HG03575 (cell line): ENCODE data around the gene CUL3.
"Not testable (repeated sequence)": the region's sequence is repeated elsewhere in the genome, so short reads cannot be mapped to it uniquely, and the experiment has no call there.

Experiments
- ATAC-seq: cut with Tn5 transposase; IDR thresholded peaks from one replicate; pipeline ENCODE4 v1.9.1; 2021; ENCODE audit not compliant: unreplicated experiment, insufficient number of reproducible peaks, low FRiP score; ENCODE audit errors: extremely low read depth

CUL3 gene

DNA sequence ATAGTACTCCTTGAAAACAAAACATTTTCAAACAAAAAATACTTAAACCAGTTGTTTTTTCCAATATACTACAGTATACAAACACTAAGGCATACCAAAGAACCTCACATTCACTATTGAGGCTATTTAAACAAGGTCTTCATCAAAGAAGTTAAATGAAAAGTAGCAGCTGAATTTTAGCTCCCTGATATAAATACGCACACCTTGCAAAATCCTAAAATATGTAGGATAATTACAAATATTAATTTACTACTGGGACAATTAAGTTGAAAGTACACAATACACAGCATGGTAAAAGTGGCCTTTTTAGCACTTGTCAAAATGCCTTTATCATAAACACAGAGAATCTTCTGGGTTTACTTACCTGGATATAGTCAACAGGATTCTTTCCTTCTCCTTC is 78.7 kb downstream of the CUL3 start:
- no peak for ATAC-seq

DNA sequence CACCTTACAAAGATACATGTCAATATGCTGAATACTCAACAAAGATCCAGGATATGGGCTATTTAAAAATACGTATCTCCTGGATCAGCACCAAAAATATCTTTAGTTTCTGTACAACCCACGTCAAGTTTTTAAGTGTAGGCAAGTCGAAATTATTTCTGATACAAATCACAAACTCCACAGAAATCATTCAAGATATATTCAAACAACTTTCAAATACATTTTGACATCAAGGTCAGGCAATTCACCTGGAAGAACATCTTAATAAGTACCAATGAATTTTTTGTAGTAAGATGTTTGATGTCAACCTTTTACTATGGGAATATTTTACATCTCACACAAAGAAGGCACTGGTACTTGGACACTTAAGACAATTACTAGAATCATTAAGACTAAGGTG is 86.2 kb downstream of the CUL3 start:
- no peak for ATAC-seq

DNA sequence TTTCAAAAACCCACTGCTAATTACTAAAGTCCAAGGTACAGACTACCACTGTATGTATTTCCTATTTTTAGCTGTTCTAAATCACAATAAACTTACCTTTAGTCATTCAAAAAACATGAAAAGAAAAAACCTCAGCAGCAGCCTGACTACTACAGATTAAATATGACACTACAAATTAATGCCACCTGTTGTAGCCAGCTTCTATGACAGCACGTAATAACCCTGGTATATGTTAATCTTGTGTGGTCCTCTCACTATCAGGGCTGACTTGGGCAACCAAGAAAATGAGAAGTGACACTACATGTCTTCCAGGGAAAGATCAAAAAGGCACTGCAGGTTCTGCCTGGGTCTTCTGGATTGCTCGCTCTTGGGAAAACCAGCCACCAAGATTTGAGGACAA is 92.6 kb downstream of the CUL3 start:
- no peak for ATAC-seq

DNA sequence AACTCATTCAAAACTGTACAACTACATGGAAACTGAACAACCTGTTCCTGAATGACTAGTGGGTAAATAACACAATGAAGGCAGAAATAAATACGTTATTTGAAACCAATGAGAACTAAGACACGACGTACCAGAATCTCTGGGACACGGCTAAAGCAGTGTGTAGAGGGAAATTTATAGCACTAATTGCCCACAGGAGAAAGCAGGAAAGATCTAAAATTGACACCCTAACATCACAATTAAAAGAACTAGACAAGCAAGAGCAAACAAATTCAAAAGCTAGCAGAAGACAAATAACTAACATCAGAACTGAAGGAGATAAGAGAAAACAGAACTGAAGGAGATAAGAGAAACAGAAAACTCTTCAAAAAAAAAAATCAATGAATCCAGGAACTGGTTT is 97.2 kb downstream of the CUL3 start:
- not testable (repeated sequence) for ATAC-seq

DNA sequence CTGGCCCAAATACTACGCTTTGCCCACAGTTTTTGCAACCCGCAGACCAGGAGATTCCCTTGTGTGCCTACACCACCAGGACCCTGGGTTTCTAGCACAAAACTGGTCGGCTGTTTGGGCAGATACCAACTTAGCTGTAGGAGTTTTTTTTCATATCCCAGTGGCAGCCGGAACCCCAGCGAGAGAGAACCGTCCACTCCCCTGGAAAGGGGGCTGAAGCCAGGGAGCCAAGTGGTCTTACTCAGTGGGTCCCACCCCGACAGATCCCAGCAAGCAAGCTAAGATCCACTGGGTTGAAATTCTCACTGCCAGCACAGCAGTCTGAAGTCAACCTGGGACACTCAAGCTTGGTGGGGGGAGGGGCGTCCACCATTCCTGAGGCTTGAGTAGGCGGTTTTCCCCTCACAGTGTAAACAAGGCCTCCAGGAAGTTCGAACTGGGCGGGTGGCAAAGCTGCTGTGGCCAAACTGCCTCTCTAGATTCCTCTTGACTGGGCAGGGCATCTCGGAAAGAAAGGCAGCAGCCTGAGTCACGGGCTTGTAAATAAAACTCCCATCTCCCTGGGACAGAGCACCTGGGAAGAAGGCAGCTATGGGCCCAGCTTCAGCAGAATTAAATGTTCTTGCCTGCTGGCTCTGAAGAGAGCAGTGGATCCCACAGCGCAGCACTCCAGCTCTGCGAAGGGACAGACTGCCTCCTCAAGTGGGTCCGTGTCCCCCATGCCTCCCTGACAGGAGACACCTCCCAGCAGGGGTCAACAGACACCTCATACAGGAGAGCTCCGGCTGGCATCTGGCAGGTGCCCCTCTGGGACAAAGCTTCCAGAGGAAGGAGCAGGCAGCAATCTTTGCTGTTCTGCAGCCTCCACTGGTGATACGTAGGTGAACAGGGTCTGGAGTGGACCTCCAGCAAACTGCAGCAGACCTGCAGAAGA is 99.8 kb downstream of the CUL3 start:
- not testable (repeated sequence) for ATAC-seq

DNA sequence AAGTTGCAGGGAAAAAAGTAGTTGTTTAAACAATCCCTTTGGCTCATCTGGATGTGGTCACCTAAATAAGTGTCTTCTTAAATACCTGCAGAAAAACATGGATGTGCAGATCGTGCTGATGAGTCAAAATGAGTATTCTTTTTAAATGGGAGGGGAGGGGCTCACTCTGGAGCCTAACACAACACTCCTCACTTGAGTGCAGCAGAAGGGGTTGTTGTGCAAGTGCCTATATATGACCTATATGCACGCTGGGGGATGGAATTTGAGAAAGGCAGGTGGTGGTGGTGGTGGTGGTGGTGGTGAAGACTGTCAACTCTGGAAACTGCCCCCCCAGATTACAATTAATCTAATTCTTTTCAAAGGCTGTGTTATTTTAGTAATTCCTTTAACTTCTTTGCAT is 105.3 kb downstream of the CUL3 start:
- no peak for ATAC-seq

DNA sequence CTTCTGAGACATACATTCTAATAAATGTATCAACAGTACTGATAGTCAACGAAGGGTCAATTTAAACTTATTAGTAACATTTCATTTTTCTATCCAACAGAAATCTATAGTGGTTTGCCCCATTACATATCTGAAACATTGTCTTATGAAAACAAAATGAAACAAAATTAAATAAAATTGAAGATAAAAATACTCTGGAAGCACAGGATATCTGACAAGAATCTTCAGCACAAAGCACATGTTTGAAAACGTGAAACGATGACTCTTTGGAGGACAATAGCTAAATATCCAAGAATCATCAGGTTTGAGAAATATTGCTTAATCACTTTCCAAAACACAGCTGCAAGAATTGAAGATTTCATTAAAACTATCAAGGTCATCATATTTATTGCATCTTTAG is 112.3 kb downstream of the CUL3 start:
- ATAC-seq, result no peak

DNA sequence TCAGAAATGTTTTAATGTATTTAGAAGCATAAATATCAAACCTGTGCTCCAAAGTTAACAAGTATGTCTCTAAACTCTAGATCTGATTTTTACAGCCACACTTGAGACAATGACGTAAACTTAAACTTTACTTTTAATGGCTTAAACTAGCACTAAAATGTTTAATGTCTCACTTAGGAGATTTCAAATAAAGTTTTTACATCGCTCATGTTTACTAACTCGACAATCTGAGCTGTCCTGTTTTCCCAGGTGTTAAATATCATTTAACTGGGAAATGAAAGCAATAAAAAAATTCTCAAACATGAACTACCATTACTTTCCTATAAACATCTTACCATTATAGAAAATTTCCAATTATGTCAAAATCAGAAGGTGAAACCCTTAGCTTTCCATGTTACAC is 113.0 kb downstream of the CUL3 start:
- no peak for ATAC-seq

DNA sequence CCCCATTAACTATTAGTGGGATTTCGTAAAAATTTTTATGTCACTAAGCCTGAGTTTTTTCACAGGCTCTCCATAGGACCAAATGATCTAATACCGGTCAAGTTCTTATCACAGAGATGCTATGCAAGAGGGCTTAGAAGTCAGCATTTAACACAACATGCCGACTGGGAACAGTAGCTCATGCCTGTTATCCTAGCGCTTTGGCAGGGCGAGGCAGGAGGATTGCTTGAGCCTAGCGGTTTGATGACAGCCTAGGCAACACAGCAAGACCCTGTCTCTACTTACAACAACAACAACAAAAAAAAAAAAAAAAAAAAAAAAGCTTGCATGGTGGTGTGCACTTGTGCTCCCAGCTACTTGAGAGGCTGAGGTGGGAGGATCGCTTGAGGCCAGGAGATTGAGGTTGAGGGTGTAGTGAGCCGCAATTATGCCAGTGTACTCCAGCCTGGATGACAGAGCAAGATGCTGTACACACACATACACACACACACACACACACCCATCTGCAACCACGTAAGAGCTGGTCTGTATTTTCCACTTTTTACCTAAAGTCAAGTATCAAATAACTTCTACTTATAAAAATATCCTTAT is 115.7 kb downstream of the CUL3 start:
- ATAC-seq, result no peak

DNA sequence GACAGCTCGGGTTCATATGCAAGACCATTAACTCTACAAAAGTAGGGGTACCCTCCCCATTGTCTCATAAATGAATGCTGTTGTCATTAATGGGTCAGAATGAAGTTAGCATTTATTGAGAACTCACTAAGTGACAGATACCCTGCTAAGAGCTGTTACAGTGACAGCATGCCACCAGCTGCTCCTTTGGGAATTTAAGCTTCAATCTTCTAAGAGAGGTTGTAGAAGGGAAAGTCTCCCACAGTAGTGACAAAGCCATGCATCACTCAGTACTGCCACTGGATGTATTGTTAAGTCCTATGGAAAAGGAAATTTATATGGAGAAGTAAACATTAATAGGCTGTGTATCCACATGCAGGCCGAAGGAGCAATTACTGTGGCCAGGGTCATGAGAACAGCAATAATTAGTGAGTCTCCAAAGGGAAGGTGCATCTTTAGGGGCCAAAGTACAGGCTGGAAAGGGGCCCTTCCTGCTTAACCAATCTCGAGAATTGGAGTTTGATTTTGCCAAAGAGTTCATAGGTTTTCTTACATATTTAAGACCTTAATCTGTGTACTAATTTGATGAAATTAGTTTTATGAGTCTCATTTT is 118.8 kb downstream of the CUL3 start:
- no peak for ATAC-seq

DNA sequence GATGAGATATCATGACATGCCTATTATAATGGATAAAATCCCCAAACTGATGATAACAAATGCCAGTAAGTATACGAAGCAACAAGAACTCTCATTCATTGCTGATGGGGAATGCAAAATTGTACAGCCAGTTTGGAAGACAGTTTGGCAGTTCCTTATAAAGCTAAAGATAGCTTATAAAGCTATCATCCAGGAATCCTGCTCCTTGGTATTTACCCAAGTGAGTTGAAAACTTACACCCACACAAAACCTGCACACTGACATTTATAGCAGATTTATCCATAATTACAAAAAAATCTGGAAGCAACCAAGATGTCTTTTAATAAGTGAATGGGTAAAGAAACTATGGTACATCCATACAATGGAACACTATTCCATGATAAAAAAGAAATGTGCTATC is 123.8 kb downstream of the CUL3 start:
- no peak for ATAC-seq

DNA sequence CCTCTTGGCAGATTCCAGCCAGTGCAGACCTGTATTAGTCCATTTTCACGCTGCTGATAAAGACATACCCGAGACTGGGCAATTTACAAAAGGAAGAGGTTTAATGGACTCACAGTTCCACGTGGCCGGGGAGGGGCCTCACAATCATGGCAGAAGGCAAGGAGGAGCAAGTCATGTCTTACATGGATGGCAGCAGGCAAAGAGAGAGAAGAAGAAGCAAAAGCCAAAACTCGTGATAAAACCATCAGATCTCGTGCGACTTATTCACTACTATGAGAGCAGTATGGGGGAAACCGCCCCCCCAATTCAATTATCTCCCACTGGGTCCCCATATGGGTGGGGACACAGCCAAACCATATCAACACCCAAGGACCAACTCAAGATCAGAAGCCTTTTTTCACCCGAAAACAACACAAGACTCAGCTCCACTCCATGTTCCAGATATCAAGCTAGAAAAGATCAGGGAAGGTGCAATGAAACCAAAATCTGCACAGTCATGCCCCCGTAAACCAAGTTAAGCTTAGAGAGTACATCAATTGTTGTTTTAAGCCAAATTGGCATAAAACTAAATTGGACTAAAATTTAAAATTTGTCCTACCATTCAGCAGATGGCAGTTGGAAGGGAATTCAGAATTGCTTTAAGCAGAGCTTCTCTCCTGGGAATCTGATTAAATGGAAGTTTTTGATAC is 127.6 kb downstream of the CUL3 start:
- ATAC-seq, result no peak

DNA sequence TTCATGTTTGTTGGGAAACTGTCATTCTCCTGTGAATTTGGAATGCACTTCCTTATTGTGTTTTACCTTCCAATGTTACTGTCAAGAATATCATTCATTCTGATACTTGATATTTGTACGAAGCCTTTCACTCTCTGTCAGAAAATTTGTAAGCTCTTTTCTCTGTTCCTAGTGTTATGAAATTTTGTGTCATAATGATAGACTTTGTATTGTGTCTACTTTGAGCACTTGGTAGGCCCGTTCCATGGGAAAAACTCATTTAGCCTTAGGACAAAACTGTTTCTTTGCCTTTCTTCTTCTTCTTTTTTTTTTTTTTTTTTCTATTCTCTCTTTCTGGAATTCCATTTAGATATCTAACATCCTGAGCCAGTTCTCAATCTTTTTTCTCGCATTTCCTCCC is 131.3 kb downstream of the CUL3 start:
- no peak for ATAC-seq

DNA sequence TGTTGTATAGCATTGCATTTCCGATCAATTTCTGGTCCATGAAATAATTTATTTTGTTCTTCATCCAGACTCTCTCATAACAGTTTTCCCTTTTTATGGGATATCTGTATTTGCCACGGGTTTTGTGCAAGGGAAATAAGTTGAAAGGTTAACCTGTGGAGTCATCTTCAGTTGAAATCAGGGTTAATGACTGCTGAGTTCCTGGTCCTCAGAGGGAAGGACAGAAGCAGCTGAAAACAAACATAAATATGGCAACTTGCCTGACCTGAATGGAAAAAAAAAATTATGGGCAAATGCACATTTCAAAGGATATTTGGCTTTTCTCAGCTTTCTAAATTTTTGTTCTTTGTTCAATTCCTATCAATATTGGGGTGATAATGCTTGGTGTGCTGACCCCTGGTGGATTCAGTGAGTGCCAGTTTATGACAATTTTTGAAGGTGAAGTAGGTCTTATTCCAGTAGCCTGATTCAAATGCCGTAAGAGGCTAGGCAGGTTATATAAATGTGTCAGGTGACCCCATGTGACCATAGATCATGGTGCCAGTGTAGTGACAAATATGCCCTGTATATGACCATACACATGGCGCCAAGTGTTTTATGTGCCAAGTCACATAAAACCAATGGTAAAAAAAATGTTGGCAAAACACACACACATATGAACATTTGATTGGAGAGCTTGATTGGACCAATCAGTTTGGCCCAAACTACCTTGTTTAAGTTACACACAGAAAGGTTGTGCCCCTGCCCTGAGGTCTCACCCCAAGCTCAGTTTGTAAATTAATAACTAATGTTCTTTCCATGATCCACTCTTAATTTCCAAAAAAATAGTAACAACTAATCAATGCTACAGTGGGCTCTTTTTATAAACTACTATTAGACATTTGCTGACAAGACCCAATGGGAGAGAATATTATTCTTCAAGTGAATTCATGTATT is 135.7 kb downstream of the CUL3 start:
- ATAC-seq, result no peak

DNA sequence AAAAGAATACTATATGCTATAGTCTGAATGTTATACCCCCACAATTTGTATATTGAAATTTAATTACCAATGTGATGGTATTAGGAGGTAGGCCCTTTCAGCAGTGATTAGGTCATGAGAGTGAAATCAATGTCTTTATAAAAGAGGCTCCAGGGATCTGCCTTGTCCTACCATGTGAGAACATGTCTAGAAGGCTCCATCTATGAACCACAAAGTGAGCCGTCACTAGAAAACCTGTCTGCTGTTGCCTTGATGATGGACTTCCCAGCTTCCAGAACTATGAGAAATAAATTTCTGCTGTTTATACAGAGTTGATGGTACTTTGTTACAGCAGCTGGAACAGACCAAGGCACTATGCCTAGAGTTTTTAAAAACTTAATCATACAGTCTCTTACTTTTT is 136.9 kb downstream of the CUL3 start:
- no peak for ATAC-seq

DNA sequence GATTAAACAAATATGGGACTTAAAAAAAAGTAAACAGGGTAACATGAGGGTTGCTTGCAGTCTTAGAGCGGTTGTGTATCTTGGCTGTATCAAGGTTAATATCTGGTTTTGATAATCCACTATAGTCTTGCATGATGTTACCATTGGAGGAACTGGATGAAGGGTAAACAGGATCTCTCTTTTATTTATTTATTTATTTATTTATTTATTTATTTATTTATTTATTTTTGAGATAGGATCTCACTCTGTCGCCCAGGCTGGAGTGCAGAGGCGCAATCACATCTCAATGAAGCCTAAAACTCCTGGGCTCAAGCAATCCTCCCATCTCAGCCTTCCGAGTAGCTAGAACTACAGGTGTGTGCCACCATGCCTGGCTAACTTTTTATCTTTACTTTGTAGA is 140.4 kb downstream of the CUL3 start:
- no peak for ATAC-seq

DNA sequence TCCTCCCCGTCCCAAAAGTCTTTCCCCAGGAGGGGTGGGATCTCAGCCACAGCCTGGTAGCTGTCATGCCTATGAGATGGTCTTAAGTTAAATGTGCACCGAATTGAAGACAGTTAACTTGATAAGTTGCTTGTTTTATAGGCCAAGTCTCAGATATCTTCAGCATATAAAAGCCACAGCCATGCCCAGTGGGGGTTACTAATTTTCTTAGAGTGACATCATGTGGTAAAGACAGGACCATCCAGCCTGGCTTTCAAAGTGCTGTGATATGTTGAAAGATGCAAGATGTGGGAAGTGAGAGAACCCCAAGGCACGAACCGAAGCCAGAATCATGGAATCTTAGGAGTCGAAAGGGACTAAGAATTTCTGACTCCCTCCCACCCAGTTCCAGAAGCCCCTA is 141.1 kb downstream of the CUL3 start:
- ATAC-seq, result no peak

DNA sequence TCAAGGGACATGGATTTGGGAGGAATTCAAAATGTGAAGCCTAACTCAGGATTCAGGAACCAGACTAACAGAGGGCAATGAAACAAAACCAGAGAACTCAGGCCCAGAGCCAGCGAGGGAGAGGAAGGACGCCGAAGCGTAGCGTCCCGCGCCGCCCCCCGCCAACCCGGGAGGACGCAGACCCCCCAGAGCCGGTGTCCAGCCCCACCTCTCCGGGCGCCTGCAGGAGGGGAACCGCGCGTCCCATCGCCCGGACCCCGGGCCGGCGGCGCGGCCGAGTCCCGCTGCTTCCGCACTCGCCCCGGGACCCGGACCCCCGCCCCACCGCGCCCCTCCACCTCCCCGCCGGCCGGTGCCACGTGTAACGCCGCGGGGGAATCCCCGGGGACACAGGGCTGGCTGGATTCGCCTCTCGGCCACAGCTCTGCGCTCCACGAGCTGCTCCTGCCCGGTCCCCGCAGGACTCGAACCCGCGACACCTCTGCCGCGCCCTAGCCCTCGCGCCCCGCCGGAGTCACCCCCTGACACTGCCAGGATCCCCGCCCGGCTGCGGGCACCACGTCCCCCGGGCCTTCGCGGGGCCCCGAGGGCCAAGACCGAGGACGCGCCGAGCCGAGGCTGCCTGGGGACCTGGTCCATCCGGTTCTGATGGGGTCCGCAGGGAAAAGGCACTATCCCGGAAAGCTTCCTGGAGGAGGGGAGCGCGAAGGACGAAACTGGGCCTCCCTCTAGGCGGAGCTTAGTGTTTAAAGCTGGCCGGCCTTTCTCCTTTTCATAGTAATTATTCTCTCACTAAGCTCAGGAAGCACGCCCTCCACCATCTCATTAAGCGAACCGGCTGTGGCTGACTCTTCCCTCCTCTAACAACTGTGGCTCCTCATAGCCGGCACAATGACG is 142.8 kb downstream of the CUL3 start:
- no peak for ATAC-seq
